H7 (cell line): ENCODE data around the gene PICALM. TPM values are rescaled to one million over a fixed set of nuclear protein-coding genes. Genes with fewer than 3 reads are reported as not detected.
"Not testable (repeated sequence)": the region's sequence is repeated elsewhere in the genome, so short reads cannot be mapped to it uniquely, and the experiment has no call there.

Experiments
- DNase-seq: peaks from one replicate; pipeline ENCODE4 v3.0.0; 2012
- H3K27me3 ChIP-seq: 2 replicates; pipeline ENCODE4 v1.6.0; 2011; ENCODE audit warnings: mild to moderate bottlenecking, low read length; ENCODE audit not compliant: control insufficient read depth, insufficient read depth
- H3K36me3 ChIP-seq: replicated peaks from 2 replicates; pipeline ENCODE4 v1.5.1; 2011; ENCODE audit warnings: low read length; ENCODE audit not compliant: control insufficient read depth, insufficient read depth
- H3K4me3 ChIP-seq: 2 replicates; pipeline ENCODE4 v1.5.1; 2011; ENCODE audit warnings: low read depth, mild to moderate bottlenecking, control low read depth, low read length, moderate library complexity; ENCODE audit not compliant: insufficient read depth
- total RNA-seq: library from RNA; depleted of rRNA; stranded (reverse); fragments of >200 nt; shearing (Covaris generic); gene quantifications from 2 replicates; pipeline ENCODE4 v1.2.3, GENCODE V29; 2014

PICALM gene
- total RNA-seq, 1 experiment from 2014 or later, result 59.5 TPM

- Histone ChIP-seq H3K27me3 (no peaks in the 10 kb centered on the region), H3K4me3 (no peak overlapping the region), H3K36me3 (no peaks in the 10 kb centered on the region)
- no peak for DNase-seq
Measured at GRCh38 chr11:86101493-86101892, 32.6 kb upstream of the PICALM start.

- Histone ChIP-seq H3K36me3 (no peaks in the 10 kb centered on the region), H3K27me3 (no peaks in the 10 kb centered on the region), H3K4me3 (no peak overlapping the region)
- DNase-seq, result no peak
Measured at GRCh38 chr11:86099874-86100273, 31.0 kb upstream of the PICALM start.

- Histone ChIP-seq H3K27me3 (no peaks in the 10 kb centered on the region), H3K36me3 (no peaks in the 10 kb centered on the region), H3K4me3 (no peak overlapping the region)
- no peak for DNase-seq
Measured at GRCh38 chr11:86097980-86098379, 29.1 kb upstream of the PICALM start.

GRCh38 chr11:86091566-86091965 is 22.7 kb upstream of the PICALM start:
- no peaks in the 10 kb centered on the region for H3K36me3 ChIP-seq
- no peak overlapping the region for H3K4me3 ChIP-seq
- DNase-seq, result no peak
- no peaks in the 10 kb centered on the region for H3K27me3 ChIP-seq

- Histone ChIP-seq H3K36me3 (no peaks in the 10 kb centered on the region), H3K4me3 (no peak overlapping the region), H3K27me3 (no peaks in the 10 kb centered on the region)
- no peak for DNase-seq
Measured at GRCh38 chr11:86091086-86091485, 22.2 kb upstream of the PICALM start.

- no peak for DNase-seq
- Histone ChIP-seq H3K4me3 (no peak overlapping the region), H3K27me3 (no peaks in the 10 kb centered on the region), H3K36me3 (no peaks in the 10 kb centered on the region)
Measured at GRCh38 chr11:86089659-86090058, 20.8 kb upstream of the PICALM start.

GRCh38 chr11:86087688-86088087 is 18.8 kb upstream of the PICALM start:
- DNase-seq, H3K4me3 ChIP-seq, H3K27me3 ChIP-seq, H3K36me3 ChIP-seq: not testable (repeated sequence)

GRCh38 chr11:86087256-86087655 is 18.4 kb upstream of the PICALM start:
- Histone ChIP-seq H3K36me3 (no peaks in the 10 kb centered on the region), H3K4me3 (no peak overlapping the region), H3K27me3 (no peaks in the 10 kb centered on the region)
- no peak for DNase-seq

- no peak overlapping the region for H3K4me3 ChIP-seq
- DNase-seq, result no peak
- no peaks in the 10 kb centered on the region for H3K36me3 ChIP-seq
- no peaks in the 10 kb centered on the region for H3K27me3 ChIP-seq
Measured at GRCh38 chr11:86081455-86081854, 12.6 kb upstream of the PICALM start.

GRCh38 chr11:86079421-86079820 is 10.5 kb upstream of the PICALM start:
- Histone ChIP-seq H3K4me3 (no peak overlapping the region), H3K27me3 (no peaks in the 10 kb centered on the region)
- no peak for DNase-seq

GRCh38 chr11:86073948-86074347 is 5.1 kb upstream of the PICALM start:
- no peaks in the 10 kb centered on the region for H3K36me3 ChIP-seq
- no peaks in the 10 kb centered on the region for H3K27me3 ChIP-seq
- DNase-seq, result no peak
- H3K4me3 ChIP-seq, result no peak overlapping the region

More at GRCh38 chr11:86079421-86079820, 10.5 kb upstream of the PICALM start:
- no peaks in the 10 kb centered on the region for H3K36me3 ChIP-seq

- no peaks in the 10 kb centered on the region for H3K27me3 ChIP-seq
- no peak for DNase-seq
- no peaks in the 10 kb centered on the region for H3K36me3 ChIP-seq
- H3K4me3 ChIP-seq, result no peak overlapping the region
Measured at GRCh38 chr11:86072211-86072610, 3.3 kb upstream of the PICALM start.

GRCh38 chr11:86070142-86071056 is 1.5 kb upstream of the PICALM start:
- Histone ChIP-seq H3K4me3 (0 out of 2 replicates have a peak overlapping the region, but pooled peaks have one; percentile 99), H3K27me3 (no peaks in the 10 kb centered on the region), H3K36me3 (no peaks in the 10 kb centered on the region)
- DNase-seq, result no peak

- DNase-seq, result no peak
- Histone ChIP-seq H3K27me3 (no peaks in the 10 kb centered on the region), H3K4me3 (peak overlapping the region; percentile 99), H3K36me3 (no peaks in the 10 kb centered on the region)
Measured at GRCh38 chr11:86069408-86070101, 671 bp upstream of the PICALM start.
